Esophagus (tissue), 2 donors: ENCODE results near the gene TRPM4. TPM values are rescaled to one million over a fixed set of nuclear protein-coding genes. Genes with fewer than 3 reads are reported as not detected.
A peak's percentile ranks its signal among the peaks of the same experiment; 100 is the strongest.
"Not testable (repeated sequence)": the region's sequence is repeated elsewhere in the genome, so short reads cannot be mapped to it uniquely, and the experiment has no call there.

Source experiments
- H3K27ac ChIP-seq, 2 donors: one replicate each; pipeline ENCODE4 v1.5.1; 2013; ENCODE audit warnings: low read depth in 2 of 2, mild to moderate bottlenecking in 2 of 2, inconsistent platforms in 1 of 2, low read length in 1 of 2, moderate library complexity in 1 of 2
- H3K27me3 ChIP-seq, 2 donors: one replicate each; pipeline ENCODE4 v1.6.1; 2013; ENCODE audit warnings: low read length in 2 of 2, control low read depth in 1 of 2, mild to moderate bottlenecking in 1 of 2; ENCODE audit not compliant: insufficient read depth in 2 of 2, control insufficient read depth in 1 of 2
- H3K36me3 ChIP-seq, 2 donors: one replicate each; pipeline ENCODE4 v1.6.1; 2013; ENCODE audit warnings: low read length in 1 of 2; ENCODE audit not compliant: control insufficient read depth in 2 of 2, insufficient read depth in 2 of 2
- H3K4me1 ChIP-seq, 2 donors: one replicate each; pipeline ENCODE4 v1.6.1; 2013; ENCODE audit warnings: low read length in 1 of 2; ENCODE audit not compliant: control insufficient read depth in 2 of 2, insufficient read depth in 2 of 2
- H3K4me3 ChIP-seq, 2 donors: one replicate each; pipeline ENCODE4 v1.5.1; 2013; ENCODE audit warnings: low read length in 2 of 2, mild to moderate bottlenecking in 2 of 2, low read depth in 1 of 2, moderate library complexity in 1 of 2
- H3K9me3 ChIP-seq, 2 donors: one replicate each; pipeline ENCODE4 v1.6.1; 2013; ENCODE audit warnings: mild to moderate bottlenecking in 2 of 2, low read depth in 1 of 2, low read length in 1 of 2, moderate library complexity in 1 of 2; ENCODE audit not compliant: control insufficient read depth in 2 of 2, insufficient read depth in 1 of 2
- WGBS, 2 donors: extraction: QIAGEN DNeasy Blood & Tissue Kit; methylation state at CpG; one replicate each; pipeline ENCODE4 v1.1.7; 2013; 5-methylcytosine and 5-hydroxymethylcytosine counted together
- polyA plus RNA-seq, 2 donors: library from polyadenylated mRNA; stranded (reverse); fragments of 200-250 nt; gene quantifications; one replicate each; pipeline ENCODE4 v1.2.3, GENCODE V29; 2013
- donor health status: healthy with polysubstance abuse.
- donor health status: Bipolar disorder and iron deficiency.

TRPM4 gene
- polyA plus RNA-seq, 2 donors, result 11.4 to 43.7 TPM

DNA sequence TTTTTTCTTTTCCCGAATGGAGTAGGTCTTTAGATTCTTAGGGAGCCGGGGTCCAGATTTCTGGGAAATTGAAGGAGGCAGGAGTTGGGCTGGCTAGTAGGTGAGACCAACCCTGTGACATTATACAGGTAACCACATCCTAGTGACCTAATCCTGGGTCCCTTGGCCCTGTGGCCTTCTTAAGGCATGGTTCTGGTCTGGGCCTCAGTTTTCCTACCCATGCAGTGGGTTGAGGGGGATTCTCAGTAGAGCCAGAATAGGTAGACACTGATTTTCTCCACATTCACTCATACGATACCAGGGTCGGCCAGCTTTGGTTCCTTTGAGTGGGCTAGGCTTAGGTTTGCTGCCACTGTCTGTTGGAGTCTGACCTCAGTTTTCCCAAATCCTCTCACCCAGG lies 31.0 kb upstream of the TRPM4 start:
- H3K4me3 ChIP-seq, result no peak overlapping the region
- WGBS, 2 donors, result 81% methylated on average over 4 of the region's 4 CpGs
- H3K36me3 ChIP-seq, result peaks cover 0 to 6% of the 10 kb centered on the region in 2 donors
- H3K27me3 ChIP-seq, result no peaks in the 10 kb centered on the region
- H3K27ac ChIP-seq, result no peak overlapping the region
- H3K4me1 ChIP-seq, result peaks cover 3 to 11% of the 10 kb centered on the region in 2 donors
- no peaks in the 10 kb centered on the region for H3K9me3 ChIP-seq

GRCh38 chr19:49127225-49127624 lies 30.4 kb upstream of the TRPM4 start:
- not testable (repeated sequence) for H3K36me3 ChIP-seq, H3K27ac ChIP-seq, H3K9me3 ChIP-seq, H3K4me3 ChIP-seq, H3K27me3 ChIP-seq
- WGBS, 2 donors, result 96 to 99% methylated on average over 12 of the region's 12 CpGs
- H3K4me1 ChIP-seq, result peaks cover 3 to 11% of the 10 kb centered on the region in 2 donors

- Histone ChIP-seq H3K27ac (peak overlapping the region; percentile 80 to 87), H3K4me3 (peak overlapping the region in 1 of 2 donors; percentile 31), H3K9me3 (no peaks in the 10 kb centered on the region), H3K36me3 (peaks cover 0 to 6% of the 10 kb centered on the region in 2 donors), H3K4me1 (peaks cover 3 to 13% of the 10 kb centered on the region in 2 donors), H3K27me3 (no peaks in the 10 kb centered on the region)
- 4% methylated on average over 56 to 63 of the region's 63 CpGs for WGBS, 2 donors
Measured at GRCh38 chr19:49127674-49128544, 29.7 kb upstream of the TRPM4 start.

GRCh38 chr19:49128545-49129237 lies 28.9 kb upstream of the TRPM4 start:
- no peak overlapping the region for H3K4me3 ChIP-seq
- H3K27me3 ChIP-seq, result no peaks in the 10 kb centered on the region
- H3K4me1 ChIP-seq, result peaks cover 3 to 13% of the 10 kb centered on the region in 2 donors
- H3K9me3 ChIP-seq, result no peaks in the 10 kb centered on the region
- H3K36me3 ChIP-seq, result peaks cover 0 to 6% of the 10 kb centered on the region in 2 donors
- peak overlapping the region in 1 of 2 donors; percentile 45 for H3K27ac ChIP-seq
- 51 to 66% methylated on average over 15 of the region's 15 CpGs for WGBS, 2 donors

GRCh38 chr19:49129238-49129583 lies 28.4 kb upstream of the TRPM4 start:
- 54 to 66% methylated on average over 16 of the region's 16 CpGs for WGBS, 2 donors
- Histone ChIP-seq H3K36me3 (peaks cover 0 to 6% of the 10 kb centered on the region in 2 donors), H3K27me3 (no peaks in the 10 kb centered on the region), H3K4me1 (peaks cover 3 to 13% of the 10 kb centered on the region in 2 donors), H3K27ac (no peak overlapping the region), H3K9me3 (no peaks in the 10 kb centered on the region), H3K4me3 (no peak overlapping the region)

DNA sequence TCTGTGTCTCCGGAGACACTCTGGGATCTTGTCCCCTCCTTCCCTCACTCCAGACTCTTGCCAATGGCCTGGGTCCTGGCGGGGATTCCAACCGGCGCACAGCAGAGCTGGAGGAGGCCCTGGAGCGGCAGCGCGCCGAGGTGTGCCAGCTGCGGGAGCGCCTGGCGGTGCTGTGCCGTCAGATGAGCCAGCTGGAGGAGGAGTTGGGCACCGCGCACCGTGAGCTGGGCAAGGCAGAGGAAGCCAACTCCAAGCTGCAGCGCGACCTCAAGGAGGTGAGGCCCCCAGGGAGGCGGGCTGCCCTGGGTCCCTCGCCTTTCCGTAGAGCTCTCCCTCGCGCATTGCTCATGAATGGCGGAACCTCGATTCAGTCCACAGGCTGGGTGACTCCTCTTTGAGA lies 27.3 kb upstream of the TRPM4 start:
- 86 to 94% methylated on average over 24 of the region's 24 CpGs for WGBS, 2 donors
- Histone ChIP-seq H3K36me3 (peaks cover 0 to 6% of the 10 kb centered on the region in 2 donors), H3K27ac (no peak overlapping the region), H3K4me1 (peaks cover 3 to 10% of the 10 kb centered on the region in 2 donors), H3K9me3 (no peaks in the 10 kb centered on the region), H3K4me3 (no peak overlapping the region), H3K27me3 (no peaks in the 10 kb centered on the region)

DNA sequence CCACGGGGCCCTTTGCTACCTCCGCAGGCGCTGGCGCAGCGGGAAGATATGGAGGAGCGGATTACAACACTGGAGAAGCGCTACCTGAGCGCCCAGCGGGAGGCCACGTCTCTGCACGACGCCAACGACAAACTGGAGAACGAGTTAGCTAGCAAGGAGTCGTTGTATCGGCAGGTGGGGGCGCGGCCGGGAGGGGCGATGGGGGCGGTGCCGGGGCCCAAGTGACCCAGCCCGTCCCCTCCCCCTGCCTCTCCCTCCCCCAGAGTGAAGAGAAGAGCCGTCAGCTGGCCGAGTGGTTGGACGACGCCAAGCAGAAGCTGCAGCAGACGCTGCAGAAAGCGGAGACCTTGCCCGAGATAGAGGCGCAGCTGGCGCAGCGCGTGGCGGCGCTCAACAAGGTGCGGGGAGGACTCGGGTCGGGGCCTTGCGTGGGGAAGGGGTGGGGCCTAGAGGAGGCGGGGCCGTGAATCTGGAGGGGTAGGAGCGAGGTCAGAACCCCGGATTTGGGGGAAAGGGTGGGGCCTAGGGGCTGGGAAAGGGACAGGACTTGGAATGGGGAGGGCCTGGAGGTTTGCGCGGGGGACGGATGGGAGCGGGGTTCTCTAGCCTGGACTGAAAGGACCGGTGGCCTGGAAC lies 24.5 kb upstream of the TRPM4 start:
- no peaks in the 10 kb centered on the region for H3K27me3 ChIP-seq
- peak overlapping the region; percentile 11 to 63 for H3K27ac ChIP-seq
- H3K9me3 ChIP-seq, result no peaks in the 10 kb centered on the region
- peak overlapping the region; percentile 16 to 26 for H3K4me3 ChIP-seq
- peaks cover 0 to 6% of the 10 kb centered on the region in 2 donors for H3K36me3 ChIP-seq
- peaks cover 6 to 11% of the 10 kb centered on the region in 2 donors for H3K4me1 ChIP-seq
- 24 to 29% methylated on average over 45 to 49 of the region's 49 CpGs for WGBS, 2 donors

DNA sequence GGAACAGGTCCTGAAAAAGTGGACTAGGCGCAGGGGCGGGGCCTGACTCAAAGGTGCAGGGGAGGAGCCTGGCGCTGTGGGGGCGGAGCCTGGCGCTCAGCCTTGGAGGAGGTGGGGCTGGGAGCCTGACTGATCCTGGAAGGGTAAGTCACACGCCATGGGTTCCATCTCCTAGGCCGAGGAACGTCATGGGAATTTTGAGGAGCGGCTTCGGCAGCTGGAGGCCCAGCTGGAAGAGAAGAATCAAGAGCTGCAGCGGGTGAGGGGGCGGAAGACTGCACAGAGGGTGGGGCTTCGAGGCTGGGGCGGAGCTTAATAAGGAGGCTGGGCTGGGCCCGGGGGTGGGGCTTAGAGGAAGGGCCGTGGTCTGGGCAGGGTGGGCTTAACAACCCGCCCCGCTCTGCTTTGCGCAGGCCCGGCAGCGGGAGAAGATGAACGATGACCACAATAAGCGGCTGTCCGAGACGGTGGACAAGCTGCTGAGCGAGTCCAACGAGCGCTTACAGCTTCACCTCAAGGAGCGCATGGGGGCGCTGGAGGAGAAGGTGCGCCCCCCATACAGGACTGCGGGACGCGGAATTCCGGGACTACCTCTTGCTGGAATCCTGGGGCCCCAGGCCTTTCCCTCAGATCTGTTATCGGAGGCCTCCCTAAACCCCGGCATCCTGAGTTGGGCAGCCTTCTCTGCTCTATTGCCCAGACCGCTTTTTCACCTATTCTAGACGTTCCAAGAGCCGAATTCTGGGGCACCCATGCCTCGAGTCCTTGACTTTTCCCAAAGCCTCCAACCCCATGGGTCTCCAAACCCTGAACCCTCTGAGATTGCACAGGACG lies 23.8 kb upstream of the TRPM4 start:
- peaks cover 4 to 7% of the 10 kb centered on the region in 2 donors for H3K4me1 ChIP-seq
- H3K4me3 ChIP-seq, result peak overlapping the region in 1 of 2 donors; percentile 26
- H3K27ac ChIP-seq, result peak overlapping the region; percentile 11 to 54
- H3K27me3 ChIP-seq, result no peaks in the 10 kb centered on the region
- H3K36me3 ChIP-seq, result peaks cover 0 to 6% of the 10 kb centered on the region in 2 donors
- H3K9me3 ChIP-seq, result no peaks in the 10 kb centered on the region
- 37 to 54% methylated on average over 42 of the region's 42 CpGs for WGBS, 2 donors

GRCh38 chr19:49135686-49136085 lies 21.9 kb upstream of the TRPM4 start:
- 83 to 87% methylated on average over 5 of the region's 5 CpGs for WGBS, 2 donors
- peaks cover 4 to 7% of the 10 kb centered on the region in 2 donors for H3K4me1 ChIP-seq
- no peak overlapping the region for H3K4me3 ChIP-seq
- H3K36me3 ChIP-seq, result no peaks in the 10 kb centered on the region
- H3K27me3 ChIP-seq, result no peaks in the 10 kb centered on the region
- peak overlapping the region; percentile 56 to 59 for H3K27ac ChIP-seq
- no peaks in the 10 kb centered on the region for H3K9me3 ChIP-seq
